Colonic mucosa (tissue), 4 donors: ENCODE data around the gene MZT2B. TPM values are rescaled to one million over a fixed set of nuclear protein-coding genes. Genes with fewer than 3 reads are reported as not detected.
A peak's percentile ranks its signal among the peaks of the same experiment; 100 is the strongest.
"Not testable (repeated sequence)": the region's sequence is repeated elsewhere in the genome, so short reads cannot be mapped to it uniquely, and the experiment has no call there.

Experiments used
- DNase-seq: peaks from one replicate; pipeline ENCODE4 v3.0.0-alpha.2; 2020
- H3K27ac ChIP-seq: fragments of 200-600 bp; one replicate; pipeline ENCODE4 v1.8.0; 2021
- H3K27me3 ChIP-seq: fragments of 200-600 bp; one replicate; pipeline ENCODE4 v1.8.0; 2021
- H3K36me3 ChIP-seq: fragments of 200-600 bp; one replicate; pipeline ENCODE4 v1.8.0; 2021
- H3K4me1 ChIP-seq: fragments of 200-600 bp; one replicate; pipeline ENCODE4 v1.8.0; 2021; ENCODE audit warnings: mild to moderate bottlenecking
- H3K4me3 ChIP-seq: fragments of 200-600 bp; one replicate; pipeline ENCODE4 v1.8.0; 2021
- H3K9ac ChIP-seq, 2 donors: one replicate each; pipeline ENCODE4 v1.7.0; 2013; ENCODE audit warnings: control low read depth in 2 of 2, low read depth in 2 of 2, low read length in 2 of 2
- H3K9me3 ChIP-seq: fragments of 200-600 bp; one replicate; pipeline ENCODE4 v1.8.0; 2021
- CTCF ChIP-seq: fragments of 200-600 bp; IDR thresholded peaks from one replicate; pipeline ENCODE4 v1.8.0; 2022; ENCODE audit warnings: antibody characterized with exemption, mild to moderate bottlenecking
- intact Hi-C: fragments of 100-400 bp; cut with DNase I; formaldehyde crosslinking; loops from one replicate; pipeline ENCODE4 v1.14.1; 2022
- total RNA-seq, 2 donors: library from RNA; stranded (reverse); fragmentation: NEBNext Ultra II Directional in 1 of 2; extraction: Animal tissue kit (Norgen Biotek cat#: 25700) in 1 of 2; gene quantifications; one replicate each; pipeline ENCODE4 v1.2.1, GENCODE V29; 2021
- donor health status: healthy.
- donor health status: DM: no; HTN: no; CAD: no.
- donor health status: DM: no; HTN: no; CAD: no.

The MZT2B gene
- total RNA-seq, 2 donors from 2014 or later: 240 to 318 TPM

GRCh38 chr2:130142396-130143265 lies 39.4 kb upstream of the MZT2B start:
- intact Hi-C loops, H3K9ac ChIP-seq, H3K27ac ChIP-seq, H3K9me3 ChIP-seq, H3K4me1 ChIP-seq, H3K27me3 ChIP-seq, H3K36me3 ChIP-seq, DNase-seq, H3K4me3 ChIP-seq: not testable (repeated sequence)

GRCh38 chr2:130143266-130144039 lies 38.6 kb upstream of the MZT2B start:
- DNase-seq, H3K4me1 ChIP-seq, H3K4me3 ChIP-seq, H3K27ac ChIP-seq, H3K9me3 ChIP-seq, H3K27me3 ChIP-seq, H3K9ac ChIP-seq, H3K36me3 ChIP-seq, intact Hi-C loops: not testable (repeated sequence)

GRCh38 chr2:130145006-130145414 lies 37.1 kb upstream of the MZT2B start, which contains the start of gene CCDC74B:
CCDC74B (minus strand) TSS chr2:130145112; CDS start chr2:130144996, 116 bp downstream.
- intact Hi-C loops, H3K9ac ChIP-seq, H3K27ac ChIP-seq, H3K27me3 ChIP-seq, H3K4me1 ChIP-seq, H3K9me3 ChIP-seq, H3K36me3 ChIP-seq: not testable (repeated sequence)
- peak within 1 kb of the TSS; percentile 17 for H3K4me3 ChIP-seq
- peak; percentile 68 for DNase-seq

DNA sequence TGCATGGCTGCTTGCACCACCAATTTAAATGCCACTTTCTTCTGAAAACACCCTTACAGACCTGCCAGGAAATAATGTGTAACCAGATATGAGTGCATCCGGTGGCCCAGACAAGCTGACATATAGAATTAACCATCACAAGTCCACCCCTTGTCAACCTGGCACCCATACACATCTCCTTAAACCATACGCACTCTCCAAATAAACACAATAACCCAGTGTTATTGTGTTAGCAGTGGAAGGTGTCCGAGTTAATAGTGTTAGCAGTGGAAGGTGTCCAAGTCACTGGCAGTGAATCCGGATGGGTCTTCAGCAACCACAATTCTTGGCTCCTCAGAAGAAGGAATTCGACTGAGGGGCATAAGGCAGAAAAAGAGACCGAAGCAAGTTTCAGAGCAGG lies 33.5 kb upstream of the MZT2B start:
- peak; percentile 1 for DNase-seq
- H3K9me3 ChIP-seq, H3K27me3 ChIP-seq, intact Hi-C loops, H3K4me1 ChIP-seq, H3K27ac ChIP-seq, H3K4me3 ChIP-seq, H3K9ac ChIP-seq, H3K36me3 ChIP-seq: not testable (repeated sequence)

- Histone ChIP-seq H3K9me3 (no peaks in the 10 kb centered on the region), H3K9ac (no peak overlapping the region), H3K4me3 (no peak overlapping the region), H3K27ac (no peak overlapping the region), H3K4me1 (no peaks in the 10 kb centered on the region), H3K36me3 (no peaks in the 10 kb centered on the region), H3K27me3 (no peaks in the 10 kb centered on the region)
- intact Hi-C loops: no loop called here
- TF ChIP-seq CTCF: no peak
- DNase-seq: no peak
Observed at GRCh38 chr2:130150181-130151144, 31.6 kb upstream of the MZT2B start.

DNA sequence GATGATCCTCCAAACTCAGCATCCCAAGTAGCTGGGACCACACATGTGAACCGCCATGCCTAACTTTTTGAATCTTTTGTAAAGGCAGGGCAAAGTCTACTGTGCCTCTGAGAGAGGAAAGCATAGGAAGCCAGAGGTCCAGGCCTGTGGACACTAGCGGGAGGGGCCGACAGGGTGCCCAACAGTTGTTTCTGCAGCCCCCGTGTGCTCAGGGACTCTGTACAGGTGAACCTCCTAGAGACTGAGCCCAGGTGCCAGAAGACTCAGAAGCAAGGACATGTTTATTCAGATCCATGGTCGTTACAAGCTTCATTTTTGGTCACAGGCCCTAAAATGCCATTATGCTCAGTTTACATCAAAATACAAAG lies 30.9 kb upstream of the MZT2B start:
- H3K27ac ChIP-seq, H3K36me3 ChIP-seq, H3K27me3 ChIP-seq, H3K9me3 ChIP-seq, intact Hi-C loops, H3K4me3 ChIP-seq, H3K9ac ChIP-seq, H3K4me1 ChIP-seq, DNase-seq: not testable (repeated sequence)

DNA sequence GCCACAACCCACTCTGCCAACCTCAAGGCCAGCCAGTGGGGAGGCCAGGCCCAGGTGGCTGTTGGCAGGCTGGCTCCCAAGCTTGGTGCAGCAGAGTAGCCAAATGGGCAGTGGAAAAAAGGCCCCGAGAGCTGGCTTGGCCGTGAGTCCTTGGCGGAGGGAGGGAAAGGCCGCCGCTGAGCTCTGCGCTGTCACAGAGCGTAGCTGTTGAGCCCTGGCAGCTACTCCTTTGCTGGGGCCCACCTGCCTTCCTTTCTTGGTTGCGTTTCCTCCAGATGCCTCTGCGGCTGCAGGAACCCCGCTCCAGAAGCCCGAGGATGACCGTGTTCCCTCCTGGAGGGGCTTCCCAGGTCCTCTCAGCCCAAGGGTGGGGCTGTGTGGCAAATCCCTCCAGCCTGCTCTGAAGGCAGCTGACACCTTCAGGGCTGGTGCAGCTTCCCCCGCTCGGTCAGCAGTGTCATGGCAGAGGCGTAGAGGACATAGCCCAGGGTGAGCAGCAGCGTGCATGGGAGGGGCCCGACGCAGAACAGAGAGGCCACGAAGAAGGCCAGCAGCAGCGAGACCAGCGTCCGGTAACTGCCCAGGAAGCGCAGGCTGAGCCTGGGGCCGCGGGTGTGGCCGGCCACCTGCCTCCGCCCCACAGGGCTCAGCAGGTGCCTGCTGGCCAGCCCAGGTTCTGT lies 29.8 kb upstream of the MZT2B start:
- intact Hi-C loops, H3K4me3 ChIP-seq, H3K27me3 ChIP-seq, H3K9ac ChIP-seq, H3K4me1 ChIP-seq, DNase-seq, H3K36me3 ChIP-seq, H3K9me3 ChIP-seq, H3K27ac ChIP-seq: not testable (repeated sequence)
